Stimulated activated naive CD8-positive, alpha-beta T cell treated with anti-CD3 and anti-CD28 coated beads, Interleukin-15, amount 100 ng/mL, for 72 hours (primary cell): ENCODE data around the gene GJA4.

ENCODE experiments used
- ATAC-seq: fragments of 150-1000 bp; cut with Tn5 transposase; 2 replicates; pipeline ENCODE4 v1.10.0; 2021; ENCODE audit warnings: mild to moderate bottlenecking, moderate library complexity
- DNase-seq, 2 donors: peaks; one replicate each; pipeline ENCODE4 v3.0.0; 2021 to 2022
- H3K27ac Mint-ChIP-seq, 2 donors: one replicate each; pipeline ENCODE4 v1.8.0; 2022; ENCODE audit warnings: mild to moderate bottlenecking in 2 of 2, mixed read lengths in 2 of 2, moderate library complexity in 2 of 2
- H3K27me3 Mint-ChIP-seq: one replicate; pipeline ENCODE4 v1.8.0; 2022; ENCODE audit warnings: mixed read lengths
- H3K4me1 Mint-ChIP-seq: one replicate; pipeline ENCODE4 v1.8.0; 2022; ENCODE audit warnings: mild to moderate bottlenecking, mixed read lengths
- H3K4me3 Mint-ChIP-seq, 2 donors: one replicate each; pipeline ENCODE4 v1.8.0; 2022; ENCODE audit warnings: mild to moderate bottlenecking in 2 of 2, mixed read lengths in 2 of 2, moderate library complexity in 1 of 2
- H3K9me3 Mint-ChIP-seq, 2 donors: one replicate each; pipeline ENCODE4 v1.8.0; 2022; ENCODE audit warnings: mixed read lengths in 2 of 2

GJA4 gene

DNA sequence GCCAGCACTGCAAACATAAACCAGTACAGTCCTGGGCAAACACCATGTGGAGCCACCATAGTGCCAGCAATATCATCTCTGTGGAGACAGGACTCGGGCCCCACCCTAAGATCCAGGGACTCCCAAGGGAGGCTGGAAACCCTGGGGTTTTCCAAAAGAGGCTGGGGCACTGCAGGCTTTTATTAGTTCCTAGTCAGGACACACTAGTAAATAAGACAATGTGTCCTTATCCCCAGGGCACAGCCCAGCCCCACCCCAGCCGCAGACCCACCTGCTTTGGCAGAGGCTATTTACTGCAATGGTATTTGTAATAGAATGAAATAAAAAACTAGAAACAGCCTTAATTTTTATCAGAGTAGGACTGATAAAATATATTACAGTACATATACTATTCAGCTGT is 12.3 kb upstream of the GJA4 start:
- Mint-ChIP-seq H3K4me1 (peaks cover 7% of the 10 kb centered on the region), H3K9me3 (no peaks in the 10 kb centered on the region), H3K4me3 (no peak overlapping the region), H3K27me3 (peaks cover 71% of the 10 kb centered on the region), H3K27ac (no peak overlapping the region)
- ATAC-seq (no peak), DNase-seq (no peak)

DNA sequence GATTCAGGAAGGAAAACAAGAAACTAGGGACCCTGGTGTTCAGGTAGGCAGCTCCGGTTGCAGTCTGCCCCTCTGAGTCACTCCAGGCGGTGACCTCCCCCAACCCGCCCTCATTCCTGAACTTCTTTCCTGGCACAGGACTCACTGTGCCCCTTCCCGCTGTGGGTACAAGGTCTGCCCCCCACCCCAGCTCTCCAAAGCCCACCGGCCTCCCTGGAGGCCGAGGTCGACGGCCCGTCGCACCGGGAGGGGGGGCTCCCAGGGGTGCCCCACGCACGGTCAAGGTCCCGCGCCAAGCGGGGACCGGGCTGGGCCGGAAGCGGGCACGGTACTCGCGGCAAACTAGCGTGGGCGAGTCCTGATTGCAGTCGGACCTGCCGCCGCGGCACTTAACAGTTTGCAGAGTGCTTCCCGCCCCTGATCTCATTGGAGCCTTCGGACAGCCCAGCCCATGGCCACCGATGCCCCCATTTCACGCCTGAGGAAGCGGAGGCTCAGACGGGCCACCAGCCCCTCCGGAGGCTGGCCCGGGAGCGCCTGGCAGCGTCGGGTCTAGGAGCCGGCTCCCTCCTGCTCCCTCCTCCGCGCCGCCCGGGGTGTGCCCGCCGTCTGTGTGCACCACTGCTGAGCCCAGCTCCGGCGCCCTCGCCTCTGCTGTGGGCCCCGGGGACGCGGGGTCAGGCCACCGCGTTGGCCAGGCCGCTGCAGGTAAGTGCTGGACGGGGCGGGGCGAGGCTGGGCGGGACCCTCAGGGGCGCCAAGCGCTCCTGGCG is 11.5 kb upstream of the GJA4 start, which contains the start of gene GJB3:
GJB3 (plus strand) TSS at position 144 of the 773 bp plus-strand sequence. CDS start 3,549 bp downstream, outside the sequence.
- Mint-ChIP-seq H3K9me3 (no peaks in the 10 kb centered on the region), H3K4me3 (peak within 1 kb of the TSS; percentile 40 to 59), H3K4me1 (peaks cover 7% of the 10 kb centered on the region), H3K27ac (peak within 1 kb of the TSS in 1 of 2 donors; percentile 69), H3K27me3 (peaks cover 75% of the 10 kb centered on the region)
- DNase-seq (peak in 1 of 2 donors; percentile 9), ATAC-seq (peak; percentile 67)

DNA sequence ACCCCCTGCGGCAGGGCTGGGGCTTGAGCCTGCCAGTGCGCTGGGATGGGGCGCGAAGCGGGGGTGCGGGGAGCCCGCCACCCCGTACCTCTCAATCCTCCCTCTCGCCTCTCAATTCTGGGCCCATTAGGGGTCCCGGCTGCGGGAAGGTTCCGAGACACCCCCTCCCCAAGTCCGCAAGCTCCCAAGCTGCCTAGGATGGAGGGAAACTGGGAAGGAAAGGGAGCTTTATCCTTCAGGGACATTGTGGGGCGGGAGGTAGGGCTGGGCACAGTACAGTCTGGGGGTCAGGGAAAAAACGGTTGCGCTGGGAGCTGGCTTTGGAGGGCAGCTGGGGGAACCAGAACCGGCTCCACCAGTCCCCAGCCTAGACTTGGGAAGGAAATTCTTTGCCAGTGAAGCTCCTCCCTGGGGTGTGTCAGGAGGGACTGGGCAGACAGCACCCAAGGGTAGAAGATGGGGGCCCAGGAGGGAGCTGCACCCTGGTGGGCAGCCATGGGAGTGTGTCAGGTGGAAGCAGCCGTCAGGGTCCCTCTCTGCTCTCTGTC is 10.9 kb upstream of the GJA4 start:
- no peak overlapping the region for H3K27ac Mint-ChIP-seq
- H3K27me3 Mint-ChIP-seq = peaks cover 82% of the 10 kb centered on the region
- H3K9me3 Mint-ChIP-seq = no peaks in the 10 kb centered on the region
- peak overlapping the region in 1 of 2 donors; percentile 42 for H3K4me3 Mint-ChIP-seq
- H3K4me1 Mint-ChIP-seq = peaks cover 14% of the 10 kb centered on the region
- DNase-seq = no peak
- ATAC-seq = no peak

DNA sequence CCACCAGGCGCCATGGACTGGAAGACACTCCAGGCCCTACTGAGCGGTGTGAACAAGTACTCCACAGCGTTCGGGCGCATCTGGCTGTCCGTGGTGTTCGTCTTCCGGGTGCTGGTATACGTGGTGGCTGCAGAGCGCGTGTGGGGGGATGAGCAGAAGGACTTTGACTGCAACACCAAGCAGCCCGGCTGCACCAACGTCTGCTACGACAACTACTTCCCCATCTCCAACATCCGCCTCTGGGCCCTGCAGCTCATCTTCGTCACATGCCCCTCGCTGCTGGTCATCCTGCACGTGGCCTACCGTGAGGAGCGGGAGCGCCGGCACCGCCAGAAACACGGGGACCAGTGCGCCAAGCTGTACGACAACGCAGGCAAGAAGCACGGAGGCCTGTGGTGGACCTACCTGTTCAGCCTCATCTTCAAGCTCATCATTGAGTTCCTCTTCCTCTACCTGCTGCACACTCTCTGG is 8.0 kb upstream of the GJA4 start:
- H3K27ac Mint-ChIP-seq = no peak overlapping the region

DNA sequence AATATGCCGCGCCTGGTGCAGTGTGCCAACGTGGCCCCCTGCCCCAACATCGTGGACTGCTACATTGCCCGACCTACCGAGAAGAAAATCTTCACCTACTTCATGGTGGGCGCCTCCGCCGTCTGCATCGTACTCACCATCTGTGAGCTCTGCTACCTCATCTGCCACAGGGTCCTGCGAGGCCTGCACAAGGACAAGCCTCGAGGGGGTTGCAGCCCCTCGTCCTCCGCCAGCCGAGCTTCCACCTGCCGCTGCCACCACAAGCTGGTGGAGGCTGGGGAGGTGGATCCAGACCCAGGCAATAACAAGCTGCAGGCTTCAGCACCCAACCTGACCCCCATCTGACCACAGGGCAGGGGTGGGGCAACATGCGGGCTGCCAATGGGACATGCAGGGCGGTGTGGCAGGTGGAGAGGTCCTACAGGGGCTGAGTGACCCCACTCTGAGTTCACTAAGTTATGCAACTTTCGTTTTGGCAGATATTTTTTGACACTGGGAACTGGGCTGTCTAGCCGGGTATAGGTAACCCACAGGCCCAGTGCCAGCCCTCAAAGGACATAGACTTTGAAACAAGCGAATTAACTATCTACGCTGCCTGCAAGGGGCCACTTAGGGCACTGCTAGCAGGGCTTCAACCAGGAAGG is 7.4 kb upstream of the GJA4 start:
- H3K27me3 Mint-ChIP-seq = peaks cover 61% of the 10 kb centered on the region
- DNase-seq = no peak
- H3K9me3 Mint-ChIP-seq = no peaks in the 10 kb centered on the region
- no peak for ATAC-seq
- no peak overlapping the region for H3K27ac Mint-ChIP-seq
- no peak overlapping the region for H3K4me3 Mint-ChIP-seq
- peaks cover 21% of the 10 kb centered on the region for H3K4me1 Mint-ChIP-seq

More for the DNA sequence above, 8.0 kb upstream of the GJA4 start:
- Mint-ChIP-seq H3K9me3 (no peaks in the 10 kb centered on the region), H3K4me1 (peaks cover 16% of the 10 kb centered on the region), H3K4me3 (no peak overlapping the region), H3K27me3 (peaks cover 64% of the 10 kb centered on the region)
- DNase-seq (no peak), ATAC-seq (no peak)

DNA sequence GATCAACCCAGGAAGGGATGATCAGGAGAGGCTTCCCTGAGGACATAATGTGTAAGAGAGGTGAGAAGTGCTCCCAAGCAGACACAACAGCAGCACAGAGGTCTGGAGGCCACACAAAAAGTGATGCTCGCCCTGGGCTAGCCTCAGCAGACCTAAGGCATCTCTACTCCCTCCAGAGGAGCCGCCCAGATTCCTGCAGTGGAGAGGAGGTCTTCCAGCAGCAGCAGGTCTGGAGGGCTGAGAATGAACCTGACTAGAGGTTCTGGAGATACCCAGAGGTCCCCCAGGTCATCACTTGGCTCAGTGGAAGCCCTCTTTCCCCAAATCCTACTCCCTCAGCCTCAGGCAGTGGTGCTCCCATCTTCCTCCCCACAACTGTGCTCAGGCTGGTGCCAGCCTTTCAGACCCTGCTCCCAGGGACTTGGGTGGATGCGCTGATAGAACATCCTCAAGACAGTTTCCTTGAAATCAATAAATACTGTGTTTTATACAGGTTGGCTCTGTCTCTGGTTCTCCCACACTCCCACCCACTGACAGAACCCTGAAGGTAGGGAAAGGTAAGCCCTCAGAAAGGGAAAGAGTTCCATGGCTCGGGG is 6.8 kb upstream of the GJA4 start:
- Mint-ChIP-seq H3K27me3 (peaks cover 66% of the 10 kb centered on the region), H3K9me3 (no peaks in the 10 kb centered on the region), H3K27ac (no peak overlapping the region), H3K4me1 (peaks cover 25% of the 10 kb centered on the region), H3K4me3 (no peak overlapping the region)
- DNase-seq = no peak
- no peak for ATAC-seq

DNA sequence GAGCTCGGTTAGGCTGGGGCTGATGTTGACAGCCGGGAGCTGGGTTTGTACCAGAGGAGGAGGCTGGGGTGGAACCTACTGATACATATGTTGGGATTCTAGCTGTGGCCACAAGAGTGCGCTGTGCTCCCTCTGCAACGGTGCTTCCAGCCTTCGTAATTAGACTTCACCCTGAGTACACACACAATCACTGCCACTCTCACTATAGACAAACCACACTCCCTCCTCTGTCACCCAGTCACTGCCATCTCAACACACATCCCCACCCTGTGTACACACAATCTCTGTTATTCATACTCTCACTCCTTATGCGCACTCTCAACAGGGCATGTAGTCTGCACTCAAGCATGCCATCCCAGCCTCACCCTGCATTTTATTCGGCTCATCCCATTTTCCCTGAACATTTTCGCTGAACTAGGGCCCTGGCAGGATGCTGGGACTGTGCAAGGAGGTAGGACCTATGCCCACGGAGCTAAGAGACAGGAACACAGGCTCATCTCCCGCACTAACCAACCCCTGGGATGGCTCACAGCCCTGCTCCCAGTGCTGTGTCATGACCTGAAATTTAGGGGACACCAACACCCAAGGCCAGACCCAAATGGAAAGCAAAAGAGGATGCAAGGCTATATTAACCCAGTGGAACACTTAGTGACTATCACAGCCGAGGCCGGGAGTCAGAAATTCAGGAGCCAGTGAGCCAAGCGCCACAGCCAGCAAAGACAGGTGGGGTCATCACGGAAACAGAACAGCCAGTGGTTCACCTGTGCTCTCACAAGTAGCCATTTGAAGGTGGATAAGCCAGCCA is 6.1 kb upstream of the GJA4 start:
- DNase-seq (peak; percentile 62 to 64), ATAC-seq (peak; percentile 85)
- H3K27ac Mint-ChIP-seq = no peak overlapping the region
- H3K9me3 Mint-ChIP-seq = no peaks in the 10 kb centered on the region
- H3K27me3 Mint-ChIP-seq = peaks cover 64% of the 10 kb centered on the region
- H3K4me1 Mint-ChIP-seq = peaks cover 25% of the 10 kb centered on the region
- H3K4me3 Mint-ChIP-seq = no peak overlapping the region

DNA sequence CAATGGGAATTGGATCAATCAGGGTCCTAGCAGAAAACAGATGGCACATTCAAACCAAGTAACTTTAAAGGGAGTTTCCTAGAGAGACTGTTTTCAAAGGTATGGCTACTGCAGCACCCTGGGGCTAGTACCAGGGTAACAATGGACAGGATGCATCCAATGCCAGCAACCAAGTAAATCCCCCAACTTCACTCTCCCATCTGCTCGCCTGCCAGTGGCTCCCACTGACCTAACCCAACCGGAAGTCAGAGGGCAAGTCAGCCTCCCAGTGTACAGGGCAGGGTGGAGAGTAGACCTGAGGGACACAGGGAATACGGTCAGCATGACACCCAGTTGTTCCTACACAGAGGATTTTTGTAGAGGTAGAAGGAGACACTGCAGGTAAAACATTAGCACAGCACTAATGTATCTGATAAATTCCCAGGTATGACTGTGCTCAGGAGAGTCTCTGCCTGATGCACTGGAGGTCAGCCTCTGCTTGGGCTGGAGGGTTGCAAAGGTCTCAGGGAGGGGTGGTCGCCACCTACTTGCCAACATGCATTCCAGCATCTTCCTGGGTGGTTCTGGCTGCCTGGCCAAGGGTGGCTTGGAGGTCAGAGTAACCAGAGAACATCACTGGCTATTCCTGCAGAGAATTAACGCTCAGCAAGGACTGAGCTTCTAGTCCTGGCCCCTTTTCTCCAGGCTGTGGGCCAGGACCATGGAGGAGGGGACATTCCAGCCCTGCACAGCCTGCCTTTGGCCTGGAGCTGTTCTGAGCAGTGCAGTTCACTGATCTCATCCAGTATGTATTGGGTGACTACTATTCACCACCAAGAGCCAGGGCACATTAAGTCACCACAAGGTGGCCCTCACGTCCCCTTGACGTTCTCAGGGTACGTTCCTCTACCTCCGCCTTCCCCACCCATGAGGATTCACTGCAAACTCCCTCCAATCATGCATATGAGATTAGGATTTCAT is 5.1 kb upstream of the GJA4 start:
- no peak overlapping the region for H3K4me3 Mint-ChIP-seq
- no peaks in the 10 kb centered on the region for H3K9me3 Mint-ChIP-seq
- DNase-seq (no peak), ATAC-seq (no peak)
- H3K27me3 Mint-ChIP-seq = peaks cover 64% of the 10 kb centered on the region
- H3K4me1 Mint-ChIP-seq = peaks cover 19% of the 10 kb centered on the region
- peak overlapping the region in 1 of 2 donors; percentile 86 for H3K27ac Mint-ChIP-seq

DNA sequence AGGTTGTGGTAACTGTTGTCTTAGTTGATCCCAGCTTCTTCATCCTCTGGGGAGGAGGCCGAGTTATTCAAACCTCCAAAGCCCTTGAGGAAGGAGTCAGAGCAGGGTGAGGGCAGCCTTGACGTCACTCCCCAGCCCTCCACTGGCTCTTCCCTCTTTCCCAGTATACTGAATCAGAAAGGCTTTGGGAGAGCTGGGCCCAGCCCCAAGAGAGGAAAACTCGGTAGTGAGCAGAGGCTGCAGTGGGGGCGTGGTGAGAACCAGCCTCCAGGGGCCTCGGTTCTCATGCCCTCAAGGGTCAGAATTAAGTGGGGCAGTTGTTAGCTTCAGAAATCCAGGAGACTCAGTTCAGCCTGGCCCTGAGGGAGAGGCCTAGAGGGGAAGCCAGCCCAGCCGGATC is 1.8 kb upstream of the GJA4 start:
- DNase-seq = no peak
- Mint-ChIP-seq H3K4me3 (no peak overlapping the region), H3K27me3 (peaks cover 53% of the 10 kb centered on the region), H3K9me3 (no peaks in the 10 kb centered on the region), H3K4me1 (peaks cover 19% of the 10 kb centered on the region), H3K27ac (no peak overlapping the region)
- ATAC-seq = no peak

DNA sequence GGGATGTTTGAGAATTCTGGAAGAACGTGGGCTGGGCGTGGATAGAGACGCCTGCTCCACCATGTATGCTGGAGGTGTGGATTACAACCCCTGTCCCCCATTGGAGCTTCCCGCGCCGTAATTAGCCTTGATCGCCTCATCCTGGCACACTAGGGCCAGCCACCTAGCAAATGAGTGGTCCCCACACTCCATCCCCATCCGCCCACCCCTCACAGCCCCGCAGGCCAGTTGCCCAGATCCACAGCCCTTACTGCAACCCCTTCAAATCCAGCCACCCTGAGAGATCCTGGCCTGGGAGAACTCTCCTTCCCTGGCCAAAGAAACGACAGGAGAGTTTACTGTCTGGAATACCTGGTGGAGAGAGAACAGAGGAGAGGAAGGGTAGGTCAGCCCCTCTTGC is 375 bp upstream of the GJA4 start:
- ATAC-seq = no peak
- Mint-ChIP-seq H3K27ac (no peak overlapping the region), H3K4me1 (peaks cover 19% of the 10 kb centered on the region), H3K9me3 (no peaks in the 10 kb centered on the region), H3K4me3 (peak overlapping the region; percentile 25 to 59), H3K27me3 (peaks cover 41% of the 10 kb centered on the region)
- no peak for DNase-seq

DNA sequence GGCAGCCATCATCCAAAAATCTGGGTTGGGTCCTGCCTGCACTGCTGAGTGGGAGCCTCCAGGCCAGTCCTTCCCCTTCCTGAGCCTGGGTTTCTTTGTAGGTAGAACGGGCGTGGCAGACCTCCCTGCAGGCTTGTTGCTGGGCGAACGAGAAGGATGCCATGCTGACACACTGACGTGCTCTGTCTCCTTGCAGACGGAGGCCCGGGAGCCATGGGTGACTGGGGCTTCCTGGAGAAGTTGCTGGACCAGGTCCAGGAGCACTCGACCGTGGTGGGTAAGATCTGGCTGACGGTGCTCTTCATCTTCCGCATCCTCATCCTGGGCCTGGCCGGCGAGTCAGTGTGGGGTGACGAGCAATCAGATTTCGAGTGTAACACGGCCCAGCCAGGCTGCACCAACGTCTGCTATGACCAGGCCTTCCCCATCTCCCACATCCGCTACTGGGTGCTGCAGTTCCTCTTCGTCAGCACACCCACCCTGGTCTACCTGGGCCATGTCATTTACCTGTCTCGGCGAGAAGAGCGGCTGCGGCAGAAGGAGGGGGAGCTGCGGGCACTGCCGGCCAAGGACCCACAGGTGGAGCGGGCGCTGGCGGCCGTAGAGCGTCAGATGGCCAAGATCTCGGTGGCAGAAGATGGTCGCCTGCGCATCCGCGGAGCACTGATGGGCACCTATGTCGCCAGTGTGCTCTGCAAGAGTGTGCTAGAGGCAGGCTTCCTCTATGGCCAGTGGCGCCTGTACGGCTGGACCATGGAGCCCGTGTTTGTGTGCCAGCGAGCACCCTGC is 1.4 kb downstream of the GJA4 start:
- no peaks in the 10 kb centered on the region for H3K9me3 Mint-ChIP-seq
- H3K27ac Mint-ChIP-seq = no peak overlapping the region
- no peak overlapping the region for H3K4me3 Mint-ChIP-seq
- peaks cover 41% of the 10 kb centered on the region for H3K27me3 Mint-ChIP-seq
- DNase-seq (no peak), ATAC-seq (no peak)
- H3K4me1 Mint-ChIP-seq = peaks cover 21% of the 10 kb centered on the region

DNA sequence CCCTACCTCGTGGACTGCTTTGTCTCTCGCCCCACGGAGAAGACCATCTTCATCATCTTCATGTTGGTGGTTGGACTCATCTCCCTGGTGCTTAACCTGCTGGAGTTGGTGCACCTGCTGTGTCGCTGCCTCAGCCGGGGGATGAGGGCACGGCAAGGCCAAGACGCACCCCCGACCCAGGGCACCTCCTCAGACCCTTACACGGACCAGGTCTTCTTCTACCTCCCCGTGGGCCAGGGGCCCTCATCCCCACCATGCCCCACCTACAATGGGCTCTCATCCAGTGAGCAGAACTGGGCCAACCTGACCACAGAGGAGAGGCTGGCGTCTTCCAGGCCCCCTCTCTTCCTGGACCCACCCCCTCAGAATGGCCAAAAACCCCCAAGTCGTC is 2.0 kb downstream of the GJA4 start:
- ATAC-seq (peak; percentile 13), DNase-seq (no peak)
- H3K27ac Mint-ChIP-seq = no peak overlapping the region
- peaks cover 19% of the 10 kb centered on the region for H3K4me1 Mint-ChIP-seq
- H3K27me3 Mint-ChIP-seq = peaks cover 41% of the 10 kb centered on the region
- no peak overlapping the region for H3K4me3 Mint-ChIP-seq
- no peaks in the 10 kb centered on the region for H3K9me3 Mint-ChIP-seq

DNA sequence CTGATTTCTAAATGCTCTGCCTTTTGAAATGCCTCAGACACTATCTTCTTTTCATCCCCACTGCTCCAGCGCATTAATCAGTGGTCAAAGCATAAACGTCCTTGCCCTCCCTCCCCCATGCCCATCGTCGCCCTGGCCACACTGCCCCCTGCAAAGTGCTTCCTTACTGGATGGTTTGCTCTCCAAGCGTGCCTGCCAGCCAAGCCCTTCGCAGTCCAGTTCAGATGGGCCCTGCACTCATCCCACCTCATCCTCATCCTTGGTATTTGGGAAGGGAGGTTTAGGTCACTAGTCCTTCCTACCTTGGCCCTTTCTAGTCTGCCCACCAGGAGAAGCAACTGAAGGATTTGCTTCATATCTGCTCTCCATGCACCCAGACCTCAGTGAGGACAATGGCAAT is 3.1 kb downstream of the GJA4 start:
- peaks cover 20% of the 10 kb centered on the region for H3K4me1 Mint-ChIP-seq
- H3K27me3 Mint-ChIP-seq = peaks cover 33% of the 10 kb centered on the region
- no peaks in the 10 kb centered on the region for H3K9me3 Mint-ChIP-seq
- H3K4me3 Mint-ChIP-seq = no peak overlapping the region
- DNase-seq (no peak), ATAC-seq (no peak)
- H3K27ac Mint-ChIP-seq = no peak overlapping the region

DNA sequence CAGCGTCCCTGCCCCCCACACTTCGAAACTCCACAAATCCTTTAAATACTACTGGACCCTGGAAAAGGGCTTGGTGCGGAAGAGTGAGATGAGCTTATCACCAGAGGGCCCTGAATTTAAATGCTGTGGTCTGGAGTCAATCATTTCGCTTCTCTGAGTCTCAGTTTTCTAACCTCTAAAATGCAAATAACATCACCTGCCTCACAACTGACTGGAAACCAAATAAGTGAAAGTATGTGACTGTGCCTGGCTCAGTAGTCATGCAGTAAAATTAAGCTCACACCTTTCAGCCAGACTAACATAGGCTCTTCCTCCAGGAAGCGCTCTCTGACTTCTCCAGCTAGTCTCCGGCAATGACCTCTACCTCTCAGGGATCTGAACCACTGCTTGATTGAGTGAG is 4.2 kb downstream of the GJA4 start:
- ATAC-seq = peak; percentile 34
- Mint-ChIP-seq H3K27me3 (peaks cover 26% of the 10 kb centered on the region), H3K4me3 (no peak overlapping the region), H3K27ac (no peak overlapping the region), H3K4me1 (peaks cover 21% of the 10 kb centered on the region), H3K9me3 (no peaks in the 10 kb centered on the region)
- DNase-seq = no peak
